Activated CD8-positive, alpha-beta memory T cell treated with anti-CD3 and anti-CD28 coated beads, Interleukin-2, amount 10 ng/mL, durations not matched to agents 7 days and 5 days (primary cell): ENCODE data around the gene TMEM86A. TPM values are rescaled to one million over a fixed set of nuclear protein-coding genes. Genes with fewer than 3 reads are reported as not detected.
"Not testable (repeated sequence)": the region's sequence is repeated elsewhere in the genome, so short reads cannot be mapped to it uniquely, and the experiment has no call there.

Source experiments
- ATAC-seq: fragments of 150-1000 bp; cut with Tn5 transposase; one replicate; pipeline ENCODE4 v1.10.0; 2021; ENCODE audit warnings: moderate library complexity
- CTCF ChIA-PET: fragments of 350-600 bp; sonication (Branson Sonifier 250); formaldehyde crosslinking; loops from one replicate; lab custom pipeline; 2021; ENCODE audit warnings: antibody characterized with exemption; lab: Charles Lee
- DNase-seq: peaks from one replicate; pipeline ENCODE4 v3.0.0-alpha.2; 2020
- H3K27ac Mint-ChIP-seq: one replicate; pipeline ENCODE4 v1.8.0; 2021; ENCODE audit warnings: mild to moderate bottlenecking, mixed read lengths
- H3K27me3 Mint-ChIP-seq: one replicate; pipeline ENCODE4 v1.8.0; 2021; ENCODE audit warnings: mixed read lengths
- H3K36me3 Mint-ChIP-seq: one replicate; pipeline ENCODE4 v1.8.0; 2021; ENCODE audit warnings: mild to moderate bottlenecking, mixed read lengths
- H3K4me1 Mint-ChIP-seq: one replicate; pipeline ENCODE4 v1.8.0; 2021; ENCODE audit warnings: mixed read lengths
- H3K4me3 Mint-ChIP-seq: one replicate; pipeline ENCODE4 v1.8.0; 2021; ENCODE audit warnings: mild to moderate bottlenecking, moderate library complexity, mixed read lengths
- H3K9me3 Mint-ChIP-seq: one replicate; pipeline ENCODE4 v1.8.0; 2022; ENCODE audit warnings: low read depth, mixed read lengths
- total RNA-seq, 2 experiments: library from RNA; stranded (reverse); gene quantifications; one replicate each; pipeline ENCODE4 v1.2.3, GENCODE V29; 2021

The TMEM86A gene
- total RNA-seq, 2 experiments from 2014 or later: 0.93 to 0.98 TPM

- DNase-seq, H3K36me3 Mint-ChIP-seq, H3K4me3 Mint-ChIP-seq, H3K9me3 Mint-ChIP-seq, H3K4me1 Mint-ChIP-seq, H3K27me3 Mint-ChIP-seq, H3K27ac Mint-ChIP-seq, ATAC-seq, CTCF ChIA-PET: not testable (repeated sequence)
Observed at GRCh38 chr11:18681949-18682348, 16.6 kb upstream of the TMEM86A start.

DNA sequence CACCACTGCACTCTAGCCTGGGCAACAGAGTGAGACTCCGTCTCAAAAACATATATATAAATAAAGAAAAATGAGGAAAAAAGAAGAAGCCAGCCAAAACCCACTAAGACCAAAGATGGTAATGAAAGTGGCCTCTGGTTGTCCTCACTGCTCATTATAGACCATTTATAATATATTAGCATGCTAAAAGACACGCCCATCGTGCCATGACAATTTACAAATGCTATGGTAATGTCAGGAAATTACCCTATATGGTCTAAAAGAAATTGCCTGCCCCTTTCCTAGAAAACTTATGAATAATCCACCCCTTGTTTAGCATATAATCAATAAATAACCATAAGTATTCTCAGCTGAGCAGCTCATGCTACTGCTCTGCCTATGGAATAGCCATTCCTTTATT lies 16.1 kb upstream of the TMEM86A start:
- peaks cover 4% of the 10 kb centered on the region for H3K27me3 Mint-ChIP-seq
- CTCF ChIA-PET: interaction anchor here (1.5 kb wide), 1 partner anchor 32 kb away, joined by 3 read pairs; no protein-coding TSS in a partner anchor
- H3K4me1 Mint-ChIP-seq: peaks cover 3% of the 10 kb centered on the region
- DNase-seq (no peak), ATAC-seq (no peak)
- no peak overlapping the region for H3K4me3 Mint-ChIP-seq
- no peaks in the 10 kb centered on the region for H3K9me3 Mint-ChIP-seq
- no peak overlapping the region for H3K27ac Mint-ChIP-seq
- no peaks in the 10 kb centered on the region for H3K36me3 Mint-ChIP-seq

- no peaks in the 10 kb centered on the region for H3K9me3 Mint-ChIP-seq
- H3K4me1 Mint-ChIP-seq: no peaks in the 10 kb centered on the region
Observed at GRCh38 chr11:18684267-18684666, 14.3 kb upstream of the TMEM86A start.

GRCh38 chr11:18691467-18692140 lies 7.0 kb upstream of the TMEM86A start:
- not testable (repeated sequence) for H3K4me3 Mint-ChIP-seq, H3K36me3 Mint-ChIP-seq, H3K27ac Mint-ChIP-seq, H3K27me3 Mint-ChIP-seq, DNase-seq, H3K9me3 Mint-ChIP-seq
- peak; percentile 39 for ATAC-seq
- CTCF ChIA-PET: interaction anchor here (1.3 kb wide), 1 partner anchor 40 kb away, joined by 3 read pairs; no protein-coding TSS in a partner anchor
- peaks cover 20% of the 10 kb centered on the region for H3K4me1 Mint-ChIP-seq

More at GRCh38 chr11:18684267-18684666, 14.3 kb upstream of the TMEM86A start:
- peaks cover 4% of the 10 kb centered on the region for H3K27me3 Mint-ChIP-seq
- no peak for DNase-seq
- no peak overlapping the region for H3K4me3 Mint-ChIP-seq
- no peak overlapping the region for H3K27ac Mint-ChIP-seq
- no peak for ATAC-seq
- H3K36me3 Mint-ChIP-seq: no peaks in the 10 kb centered on the region
- CTCF ChIA-PET: interaction anchor here (0.7 to 1.0 kb wide), 2 partner anchors 20 to 37 kb away, joined by 3 to 4 read pairs; no protein-coding TSS in a partner anchor

- no peaks in the 10 kb centered on the region for H3K9me3 Mint-ChIP-seq
- H3K4me1 Mint-ChIP-seq: peaks cover 23% of the 10 kb centered on the region
- H3K27ac Mint-ChIP-seq: no peak overlapping the region
- CTCF ChIA-PET: no interaction called here
- DNase-seq: no peak
- ATAC-seq: no peak
- H3K36me3 Mint-ChIP-seq: no peaks in the 10 kb centered on the region
- no peak overlapping the region for H3K4me3 Mint-ChIP-seq
- no peaks in the 10 kb centered on the region for H3K27me3 Mint-ChIP-seq
Observed at GRCh38 chr11:18692941-18693760, 5.4 kb upstream of the TMEM86A start.

GRCh38 chr11:18696638-18697225 lies 1.8 kb upstream of the TMEM86A start:
- Mint-ChIP-seq H3K9me3 (no peaks in the 10 kb centered on the region), H3K27ac (no peak overlapping the region), H3K36me3 (no peaks in the 10 kb centered on the region), H3K27me3 (peaks cover 12% of the 10 kb centered on the region), H3K4me1 (peaks cover 20% of the 10 kb centered on the region), H3K4me3 (no peak overlapping the region)
- ATAC-seq (no peak), DNase-seq (no peak)
- CTCF ChIA-PET: interaction anchor here (0.7 to 2.2 kb wide), 2 partner anchors 26 to 35 kb away, joined by 3 to 7 read pairs; no protein-coding TSS in a partner anchor

GRCh38 chr11:18697576-18697975 lies 1.0 kb upstream of the TMEM86A start:
- DNase-seq: no peak
- peak overlapping the region; percentile 71 for H3K4me3 Mint-ChIP-seq
- CTCF ChIA-PET: interaction anchor here (1.1 to 2.2 kb wide), 5 partner anchors 24 to 453 kb away, joined by 3 to 16 read pairs (median 5); no protein-coding TSS in a partner anchor
- no peaks in the 10 kb centered on the region for H3K36me3 Mint-ChIP-seq
- no peak for ATAC-seq
- H3K27me3 Mint-ChIP-seq: peaks cover 12% of the 10 kb centered on the region
- H3K9me3 Mint-ChIP-seq: no peaks in the 10 kb centered on the region
- peaks cover 14% of the 10 kb centered on the region for H3K4me1 Mint-ChIP-seq
- no peak overlapping the region for H3K27ac Mint-ChIP-seq

- no peak for ATAC-seq
- DNase-seq: no peak
- Mint-ChIP-seq H3K4me3 (peak overlapping the region; percentile 66), H3K27me3 (peaks cover 16% of the 10 kb centered on the region), H3K36me3 (no peaks in the 10 kb centered on the region), H3K9me3 (no peaks in the 10 kb centered on the region), H3K27ac (no peak overlapping the region), H3K4me1 (peaks cover 6% of the 10 kb centered on the region)
- CTCF ChIA-PET: interaction anchor here (1.0 to 2.2 kb wide), 3 partner anchors 8 to 584 kb away, joined by 3 to 7 read pairs (median 3); no protein-coding TSS in a partner anchor
Observed at GRCh38 chr11:18699269-18699596, 654 bp downstream of the TMEM86A start.

GRCh38 chr11:18699848-18700261 lies 1.3 kb downstream of the TMEM86A start:
- Mint-ChIP-seq H3K9me3 (no peaks in the 10 kb centered on the region), H3K4me1 (peaks cover 6% of the 10 kb centered on the region), H3K4me3 (peak overlapping the region; percentile 66), H3K27ac (no peak overlapping the region), H3K36me3 (no peaks in the 10 kb centered on the region), H3K27me3 (peaks cover 16% of the 10 kb centered on the region)
- ATAC-seq (no peak), DNase-seq (no peak)
- CTCF ChIA-PET: interaction anchor here (1.3 to 1.4 kb wide), 2 partner anchors 23 to 585 kb away, joined by 3 read pairs; no protein-coding TSS in a partner anchor

DNA sequence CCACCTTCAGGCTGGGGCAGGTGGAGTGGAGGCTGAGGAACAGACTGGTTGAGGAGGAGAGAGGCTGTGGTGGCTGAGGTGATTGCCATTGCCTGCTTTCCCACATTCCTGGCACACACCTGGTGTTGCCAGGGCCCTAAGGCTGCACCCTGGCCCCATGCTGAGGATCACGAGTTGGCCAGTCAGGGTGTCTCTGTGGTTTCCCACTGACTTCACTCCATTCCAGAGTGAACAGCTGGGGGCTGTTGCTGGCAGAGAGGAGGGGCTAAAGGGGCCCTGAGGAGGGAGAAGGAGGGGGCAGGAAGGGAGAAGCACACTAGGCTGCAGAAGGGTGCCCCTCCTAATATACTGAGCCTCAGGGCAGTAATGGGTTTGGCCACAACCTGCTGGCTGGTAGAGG lies 1.8 kb downstream of the TMEM86A start:
- H3K9me3 Mint-ChIP-seq: no peaks in the 10 kb centered on the region

DNA sequence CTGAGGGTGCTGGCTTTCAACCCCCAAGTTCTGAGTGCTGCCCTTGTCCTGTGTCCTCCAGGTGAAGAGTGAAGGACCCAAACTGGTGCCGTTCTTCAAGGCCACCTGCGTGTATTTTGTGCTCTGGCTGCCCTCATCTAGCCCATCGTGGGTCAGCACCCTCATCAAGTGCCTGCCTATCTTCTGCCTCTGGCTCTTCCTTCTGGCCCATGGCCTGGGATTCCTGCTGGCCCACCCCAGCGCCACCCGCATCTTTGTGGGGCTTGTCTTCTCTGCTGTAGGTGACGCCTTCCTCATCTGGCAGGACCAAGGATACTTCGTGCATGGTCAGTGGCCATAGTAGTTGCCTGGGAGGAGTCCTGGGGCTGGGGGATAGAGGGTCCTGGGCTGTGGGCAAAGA lies 2.3 kb downstream of the TMEM86A start:
- Mint-ChIP-seq H3K9me3 (no peaks in the 10 kb centered on the region), H3K27ac (no peak overlapping the region), H3K4me3 (no peak overlapping the region), H3K36me3 (no peaks in the 10 kb centered on the region), H3K27me3 (peaks cover 21% of the 10 kb centered on the region), H3K4me1 (peaks cover 13% of the 10 kb centered on the region)
- CTCF ChIA-PET: interaction anchor here (1.0 to 1.4 kb wide), 2 partner anchors 21 to 24 kb away, joined by 3 to 4 read pairs; no protein-coding TSS in a partner anchor
- ATAC-seq (no peak), DNase-seq (no peak)

More for the DNA sequence above, 1.8 kb downstream of the TMEM86A start:
- H3K27ac Mint-ChIP-seq: no peak overlapping the region
- H3K4me3 Mint-ChIP-seq: peak overlapping the region; percentile 12
- H3K4me1 Mint-ChIP-seq: peaks cover 8% of the 10 kb centered on the region
- ATAC-seq (no peak), DNase-seq (no peak)
- CTCF ChIA-PET: interaction anchor here (1.4 kb wide), 1 partner anchor 23 kb away, joined by 3 read pairs; no protein-coding TSS in a partner anchor
- H3K27me3 Mint-ChIP-seq: peaks cover 19% of the 10 kb centered on the region
- no peaks in the 10 kb centered on the region for H3K36me3 Mint-ChIP-seq

GRCh38 chr11:18701614-18702216 lies 3.1 kb downstream of the TMEM86A start:
- Mint-ChIP-seq H3K27ac (no peak overlapping the region), H3K4me3 (no peak overlapping the region), H3K27me3 (peaks cover 25% of the 10 kb centered on the region), H3K36me3 (no peaks in the 10 kb centered on the region), H3K4me1 (peaks cover 17% of the 10 kb centered on the region), H3K9me3 (no peaks in the 10 kb centered on the region)
- CTCF ChIA-PET: interaction anchor here (0.9 to 1.0 kb wide), 2 partner anchors 20 to 29 kb away, joined by 4 read pairs; no protein-coding TSS in a partner anchor
- no peak for ATAC-seq
- no peak for DNase-seq
